Fibroblast of lung (primary cell): ENCODE data around the gene RNASE7. TPM values are rescaled to one million over a fixed set of nuclear protein-coding genes. Genes with fewer than 3 reads are reported as not detected.

ENCODE experiments used
- DNase-seq, 2 donors: peaks; one replicate each; pipeline versions ENCODE4 v3.0.0 to v3.0.0-alpha.2; 2010; ENCODE audit warnings: low read depth in 2 of 2
- H2AFZ ChIP-seq: 2 replicates; pipeline ENCODE4 v1.5.1; 2012; ENCODE audit warnings: low read length, control low read depth, inconsistent platforms
- H3K27ac ChIP-seq: 2 replicates; pipeline ENCODE4 v1.5.1; 2011; ENCODE audit warnings: low read length, control low read depth; ENCODE audit not compliant: insufficient read depth
- H3K27me3 ChIP-seq: 2 replicates; pipeline ENCODE4 v1.5.1; 2011; ENCODE audit warnings: mild to moderate bottlenecking, low read length; ENCODE audit not compliant: control insufficient read depth, insufficient read depth
- H3K36me3 ChIP-seq: 2 replicates; pipeline ENCODE4 v1.5.1; 2011; ENCODE audit warnings: low read length; ENCODE audit not compliant: control insufficient read depth, insufficient read depth
- H3K4me1 ChIP-seq: 2 replicates; pipeline ENCODE4 v1.5.1; 2011; ENCODE audit warnings: low read length; ENCODE audit not compliant: control insufficient read depth, insufficient read depth; ENCODE audit errors: extremely low read depth
- H3K4me2 ChIP-seq: 2 replicates; pipeline ENCODE4 v1.5.1; 2011; ENCODE audit warnings: low read length, control low read depth; ENCODE audit not compliant: insufficient read depth; ENCODE audit errors: extremely low read depth
- H3K4me3 ChIP-seq, 4 experiments: fragments of 200-600 bp in 1 of 4; sonication (generic) in 1 of 4; replicated peaks in 1 of 4; 2 replicates each; pipeline ENCODE4 v1.5.1; 2011 to 2016; ENCODE audit warnings: low read length in 4 of 4, low read depth in 3 of 4, mild to moderate bottlenecking in 3 of 4, control low read depth in 2 of 4, inconsistent platforms in 1 of 4, mixed read lengths in 1 of 4; ENCODE audit not compliant: insufficient read depth in 1 of 4; ENCODE audit errors: control extremely low read depth in 1 of 4
- H3K79me2 ChIP-seq: 2 replicates; pipeline ENCODE4 v1.5.1; 2012; ENCODE audit warnings: mild to moderate bottlenecking, low read length, inconsistent platforms; ENCODE audit not compliant: control insufficient read depth, insufficient read depth
- H3K9ac ChIP-seq: 2 replicates; pipeline ENCODE4 v1.5.1; 2011; ENCODE audit warnings: mild to moderate bottlenecking, low read length, control low read depth; ENCODE audit not compliant: insufficient read depth
- H3K9me3 ChIP-seq: 2 replicates; pipeline ENCODE4 v1.5.1; 2012; ENCODE audit warnings: low read depth, low read length; ENCODE audit not compliant: control insufficient read depth, insufficient read depth
- H4K20me1 ChIP-seq: 2 replicates; pipeline ENCODE4 v1.5.1; 2011; ENCODE audit warnings: low read length; ENCODE audit not compliant: control insufficient read depth, insufficient read depth; ENCODE audit errors: extremely low read depth
- EZH2 ChIP-seq: IDR thresholded peaks from 2 replicates; pipeline ENCODE4 v1.5.1; 2012; ENCODE audit warnings: low read length, control low read depth, mild to moderate bottlenecking; ENCODE audit errors: missing control alignments
- polyA plus RNA-seq, 2 donors: library from polyadenylated mRNA; depleted of rRNA in 1 of 2; stranded (reverse) in 1 of 2; unstranded in 1 of 2; fragments of >200 nt; gene quantifications; 2 replicates each; pipeline ENCODE4 v1.2.1, GENCODE V29; 2011 to 2012; ENCODE audit warnings: missing spikeins in 1 of 2
- total RNA-seq: library from RNA; depleted of rRNA; stranded (reverse); fragments of >200 nt; gene quantifications from 2 replicates; pipeline ENCODE4 v1.2.1, GENCODE V29; 2014
- TF ChIP-seq, protein P1 (sequence below), 2 donors: IDR thresholded peaks in 1 of 2; conservative IDR thresholded peaks in 1 of 2; 1 replicate in 1 of 2; 2 replicates in 1 of 2; pipeline ENCODE4 v1.5.1; 2011 to 2012; ENCODE audit warnings: low read length in 2 of 2, control low read depth in 1 of 2, inconsistent platforms in 1 of 2, low read depth in 1 of 2, mild to moderate bottlenecking in 1 of 2

RNASE7 gene
- total and polyA plus RNA-seq, 2 donors (not counting 1 experiment from before 2014, with no cell fraction given): not detected

DNA sequence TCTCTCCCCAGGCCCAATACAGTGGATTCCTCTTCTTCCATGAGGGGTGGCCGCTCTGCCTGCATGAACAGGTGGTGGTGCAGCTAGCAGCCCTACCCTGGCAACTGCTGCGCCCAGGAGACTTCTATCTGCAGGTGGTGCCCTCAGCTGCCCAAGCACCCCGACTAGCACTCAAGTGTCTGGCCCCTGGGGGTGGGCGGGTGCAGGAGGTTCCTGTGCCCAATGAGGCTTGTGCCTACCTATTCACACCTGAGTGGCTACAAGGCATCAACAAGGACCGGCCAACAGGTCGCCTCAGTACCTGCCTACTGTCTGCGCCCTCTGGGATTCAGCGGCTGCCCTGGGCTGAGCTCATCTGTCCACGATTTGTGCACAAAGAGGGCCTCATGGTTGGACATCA lies 31.8 kb downstream of the RNASE7 start:
- Histone ChIP-seq H3K9me3 (no peaks in the 10 kb centered on the region), H3K9ac (no peak overlapping the region), H3K4me3 (no peak overlapping the region), H2AFZ (no peak overlapping the region), H3K27me3 (no peaks in the 10 kb centered on the region), H3K4me2 (no peak overlapping the region), H3K36me3 (peaks cover 28% of the 10 kb centered on the region), H3K4me1 (peaks cover 9% of the 10 kb centered on the region), H3K79me2 (peaks cover 2% of the 10 kb centered on the region), H4K20me1 (no peaks in the 10 kb centered on the region), H3K27ac (no peak overlapping the region)
- no peak for DNase-seq
- TF ChIP-seq, protein P1, sequence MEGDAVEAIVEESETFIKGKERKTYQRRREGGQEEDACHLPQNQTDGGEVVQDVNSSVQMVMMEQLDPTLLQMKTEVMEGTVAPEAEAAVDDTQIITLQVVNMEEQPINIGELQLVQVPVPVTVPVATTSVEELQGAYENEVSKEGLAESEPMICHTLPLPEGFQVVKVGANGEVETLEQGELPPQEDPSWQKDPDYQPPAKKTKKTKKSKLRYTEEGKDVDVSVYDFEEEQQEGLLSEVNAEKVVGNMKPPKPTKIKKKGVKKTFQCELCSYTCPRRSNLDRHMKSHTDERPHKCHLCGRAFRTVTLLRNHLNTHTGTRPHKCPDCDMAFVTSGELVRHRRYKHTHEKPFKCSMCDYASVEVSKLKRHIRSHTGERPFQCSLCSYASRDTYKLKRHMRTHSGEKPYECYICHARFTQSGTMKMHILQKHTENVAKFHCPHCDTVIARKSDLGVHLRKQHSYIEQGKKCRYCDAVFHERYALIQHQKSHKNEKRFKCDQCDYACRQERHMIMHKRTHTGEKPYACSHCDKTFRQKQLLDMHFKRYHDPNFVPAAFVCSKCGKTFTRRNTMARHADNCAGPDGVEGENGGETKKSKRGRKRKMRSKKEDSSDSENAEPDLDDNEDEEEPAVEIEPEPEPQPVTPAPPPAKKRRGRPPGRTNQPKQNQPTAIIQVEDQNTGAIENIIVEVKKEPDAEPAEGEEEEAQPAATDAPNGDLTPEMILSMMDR (conservative IDR thresholded peaks at IDR 0.05 in 1 of 2, IDR thresholded peaks at IDR 0.05 in 1 of 2; ENCODE audit: low read depth in 1 of 2, low read length in 2 of 2): no peak
- TF ChIP-seq EZH2: no peak

GRCh38 chr14:21074398-21075272 lies 32.5 kb downstream of the RNASE7 start:
- Histone ChIP-seq H3K4me1 (peaks cover 9% of the 10 kb centered on the region), H3K79me2 (peaks cover 2% of the 10 kb centered on the region), H3K9ac (no peak overlapping the region), H2AFZ (no peak overlapping the region), H3K27me3 (no peaks in the 10 kb centered on the region), H3K27ac (no peak overlapping the region), H3K4me3 (no peak overlapping the region), H3K4me2 (no peak overlapping the region), H3K9me3 (no peaks in the 10 kb centered on the region), H3K36me3 (peaks cover 28% of the 10 kb centered on the region), H4K20me1 (no peaks in the 10 kb centered on the region)
- TF ChIP-seq EZH2: no peak
- TF ChIP-seq, protein P1 (conservative IDR thresholded peaks at IDR 0.05 in 1 of 2, IDR thresholded peaks at IDR 0.05 in 1 of 2; ENCODE audit: low read depth in 1 of 2, low read length in 2 of 2): no peak
- DNase-seq: no peak

GRCh38 chr14:21075719-21076437 lies 33.7 kb downstream of the RNASE7 start:
- DNase-seq: no peak
- no peaks in the 10 kb centered on the region for H3K9me3 ChIP-seq
- H3K9ac ChIP-seq: no peak overlapping the region
- no peaks in the 10 kb centered on the region for H3K27me3 ChIP-seq
- no peak overlapping the region for H3K4me2 ChIP-seq
- peaks cover 31% of the 10 kb centered on the region for H3K36me3 ChIP-seq
- H4K20me1 ChIP-seq: no peaks in the 10 kb centered on the region
- H3K4me3 ChIP-seq: no peak overlapping the region
- H3K27ac ChIP-seq: no peak overlapping the region
- peaks cover 9% of the 10 kb centered on the region for H3K4me1 ChIP-seq
- TF ChIP-seq, protein P1 (conservative IDR thresholded peaks at IDR 0.05 in 1 of 2, IDR thresholded peaks at IDR 0.05 in 1 of 2; ENCODE audit: low read depth in 1 of 2, low read length in 2 of 2): no peak
- TF ChIP-seq EZH2: no peak
- H3K79me2 ChIP-seq: peaks cover 2% of the 10 kb centered on the region
- no peak overlapping the region for H2AFZ ChIP-seq
